ENCODE data around the gene ZNF516.
A peak's percentile ranks its signal among the peaks of the same experiment; 100 is the strongest.

ZNF516 gene

DNA sequence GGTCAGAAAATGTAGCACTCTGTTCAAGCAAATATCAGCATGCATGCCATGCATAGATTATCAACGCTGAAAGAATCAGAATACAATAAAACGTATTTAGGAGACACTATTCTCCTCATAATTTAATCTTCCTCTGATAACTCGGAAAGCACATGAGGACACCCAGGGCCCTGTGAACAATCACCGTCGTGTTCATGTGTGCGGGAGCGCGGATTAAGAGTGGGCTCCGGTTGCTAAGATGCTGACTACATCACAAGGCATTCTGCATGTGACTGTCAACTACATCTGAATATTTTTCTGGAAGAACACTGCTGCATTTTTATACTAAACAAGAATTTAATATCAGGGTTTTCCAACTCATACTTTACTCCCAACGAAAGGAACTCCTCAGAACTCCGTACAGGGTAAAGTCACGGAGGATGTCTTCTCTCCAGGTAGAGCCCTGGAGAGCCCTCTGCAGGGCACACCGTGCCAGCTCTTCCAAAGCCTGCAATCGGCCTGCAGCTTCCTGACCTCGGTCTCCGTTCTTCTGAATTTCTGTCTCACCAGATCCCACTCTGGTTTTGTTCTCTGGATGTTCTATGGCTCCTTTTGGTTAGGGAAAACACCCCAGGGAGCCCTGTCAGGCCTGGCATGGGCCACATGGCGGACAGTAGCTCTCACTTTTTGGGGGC lies 59.6 kb downstream of the ZNF516 start:
- no peak for DNase-seq

DNA sequence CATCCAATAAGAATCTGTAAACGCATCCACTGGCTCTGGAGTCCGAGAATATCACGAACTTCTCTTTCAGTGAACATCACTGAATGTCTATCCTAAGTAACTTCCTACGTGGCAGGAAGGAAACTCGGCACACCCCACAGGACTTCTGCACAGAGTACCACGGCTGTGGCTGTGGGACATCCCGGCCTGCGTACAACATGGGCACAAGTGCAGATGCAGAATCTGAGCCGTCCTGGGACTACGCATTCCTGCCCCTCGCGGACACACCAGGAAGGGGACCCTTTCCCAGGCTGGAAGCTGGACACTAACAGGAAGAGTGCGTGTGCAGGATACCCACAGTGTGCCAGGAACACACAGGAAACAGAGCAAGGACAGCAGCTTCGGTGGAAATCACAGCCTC lies 60.6 kb downstream of the ZNF516 start:
- no peak for DNase-seq

DNA sequence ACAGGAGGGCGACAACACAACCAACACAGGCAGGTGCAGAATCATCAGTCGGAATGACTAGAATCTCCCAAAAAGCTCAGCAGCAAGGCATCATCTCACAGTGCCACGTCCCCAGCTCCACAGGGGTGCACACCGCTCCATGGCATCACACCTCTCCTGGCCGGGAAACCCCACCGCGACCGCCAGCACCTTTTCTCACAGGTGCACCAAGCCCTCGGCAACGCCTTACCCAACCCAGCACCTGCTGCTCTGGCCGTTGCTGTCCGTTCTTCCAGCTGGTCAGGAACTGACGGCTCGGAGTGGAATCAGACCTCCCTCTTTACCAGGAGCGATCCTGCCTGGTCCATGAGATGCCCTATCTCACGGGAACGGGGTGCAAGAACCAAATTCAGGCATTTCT lies 61.3 kb downstream of the ZNF516 start:
- DNase-seq = no peak

DNA sequence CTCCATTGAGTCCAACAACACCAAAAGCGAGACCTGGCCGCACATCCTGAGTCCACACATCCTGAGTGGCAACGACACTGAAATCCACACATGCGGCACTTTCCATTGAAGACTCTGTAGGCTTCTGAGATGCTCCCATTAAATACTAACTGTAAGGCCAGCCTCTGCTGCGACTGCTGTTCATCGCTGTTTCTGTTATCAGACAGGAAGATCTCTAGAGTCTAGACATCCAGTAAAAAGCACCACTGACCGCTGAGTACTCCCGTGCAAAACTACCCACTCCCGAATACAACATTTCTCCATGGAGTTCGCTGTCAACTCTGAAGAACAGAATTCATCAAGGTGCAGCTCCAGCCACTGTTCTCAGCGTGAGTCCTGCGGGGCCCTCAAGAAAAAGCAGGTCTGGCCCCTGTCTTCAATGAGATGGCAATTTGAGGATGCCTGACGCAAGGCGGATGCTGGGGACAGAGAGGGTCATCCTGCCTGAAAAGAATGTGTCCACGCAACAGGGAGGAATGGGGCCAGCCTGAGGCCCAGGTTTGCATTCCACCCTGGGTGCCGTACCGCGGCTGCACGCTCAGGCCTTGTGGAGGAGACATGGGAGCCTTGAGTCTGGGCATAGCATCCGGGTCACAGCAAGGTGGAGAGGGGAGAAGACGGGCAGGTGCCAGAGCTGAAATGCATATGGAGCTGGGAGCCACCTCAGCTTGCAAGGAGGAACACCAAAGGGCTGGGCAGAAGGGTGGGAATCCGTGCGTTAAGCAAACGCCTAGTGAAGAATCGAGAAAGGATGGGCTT lies 61.9 kb downstream of the ZNF516 start:
- no peak for DNase-seq

DNA sequence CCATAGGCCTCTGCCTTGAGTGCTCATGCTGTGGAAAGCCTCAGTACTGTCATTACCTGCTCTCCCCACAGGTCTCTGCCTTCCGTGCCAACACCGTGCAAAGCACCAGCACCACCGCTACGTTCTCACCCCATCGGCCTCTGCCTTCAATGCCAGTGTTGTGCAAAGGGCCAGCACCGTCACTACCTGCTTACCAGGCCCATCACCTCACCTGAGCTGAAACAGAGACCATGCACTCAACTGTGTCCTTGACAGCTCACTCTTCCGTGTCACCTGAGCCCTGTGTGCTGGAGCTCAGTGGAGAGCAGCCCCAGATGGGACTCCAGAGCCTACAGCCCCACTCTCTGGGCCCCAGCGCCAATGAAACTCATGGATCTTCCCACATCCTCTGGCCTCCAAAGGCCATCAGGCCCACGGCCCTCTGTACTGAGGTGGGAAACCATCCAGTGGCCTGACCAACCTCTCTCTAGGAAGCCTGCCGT lies 62.7 kb downstream of the ZNF516 start:
- no peak for DNase-seq

DNA sequence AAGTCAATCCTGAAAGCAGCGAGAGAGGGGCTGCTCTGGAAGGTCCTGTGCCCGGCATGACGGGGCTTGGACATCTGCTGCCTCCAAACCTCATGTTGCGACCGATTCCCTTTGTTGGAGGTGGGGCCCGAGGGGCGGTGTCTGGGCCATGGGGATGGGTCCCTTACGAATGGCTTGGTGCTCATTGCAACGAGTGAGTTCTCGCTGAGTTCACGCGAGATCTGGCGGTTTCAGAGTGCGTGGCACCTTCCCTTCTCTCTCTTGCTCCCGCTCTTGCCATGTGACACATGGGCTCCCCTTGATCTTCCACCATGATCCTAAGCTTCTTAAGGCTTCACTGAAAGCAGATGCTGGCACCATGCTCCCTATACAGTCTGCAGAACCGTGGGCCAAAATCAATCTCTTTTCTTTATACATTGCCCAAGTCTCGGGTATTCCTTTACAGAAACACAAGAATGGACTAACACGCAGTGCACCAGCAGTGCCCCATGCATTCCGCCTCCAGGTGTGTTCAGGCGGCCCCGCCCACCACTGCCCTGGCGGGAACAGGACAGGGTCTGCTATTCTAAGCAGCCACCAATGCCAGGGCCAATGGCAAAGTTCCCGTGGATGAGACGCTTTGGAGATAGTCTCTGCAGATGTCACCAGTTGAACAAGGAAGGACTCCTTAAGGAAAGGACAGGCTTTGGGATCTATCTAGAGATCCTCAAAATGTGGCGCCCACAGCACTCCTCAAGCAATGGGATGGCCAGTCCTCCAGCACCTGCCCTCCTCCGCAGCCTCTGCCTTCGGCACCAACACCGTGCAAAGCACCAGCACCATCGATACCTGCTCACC lies 63.4 kb downstream of the ZNF516 start:
- DNase-seq = no peak

DNA sequence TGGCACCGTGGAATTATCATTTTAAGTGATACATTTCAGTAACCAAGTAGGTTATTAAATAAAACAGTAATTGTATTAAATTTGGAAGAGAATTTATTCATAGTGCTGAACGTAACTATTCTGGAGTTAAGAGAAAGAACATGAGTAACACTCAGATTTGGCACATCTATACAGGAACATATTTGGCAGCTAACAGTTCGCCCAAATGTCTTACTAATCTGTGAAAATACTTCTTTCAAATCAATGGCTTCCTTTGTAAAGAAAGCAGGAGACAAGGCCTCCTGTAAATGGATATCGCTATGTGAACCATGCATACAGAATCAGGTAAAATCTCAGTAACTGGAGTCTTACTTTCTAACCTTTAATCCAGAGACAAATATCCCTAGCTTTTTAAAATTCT lies 64.4 kb downstream of the ZNF516 start:
- no peak for DNase-seq

DNA sequence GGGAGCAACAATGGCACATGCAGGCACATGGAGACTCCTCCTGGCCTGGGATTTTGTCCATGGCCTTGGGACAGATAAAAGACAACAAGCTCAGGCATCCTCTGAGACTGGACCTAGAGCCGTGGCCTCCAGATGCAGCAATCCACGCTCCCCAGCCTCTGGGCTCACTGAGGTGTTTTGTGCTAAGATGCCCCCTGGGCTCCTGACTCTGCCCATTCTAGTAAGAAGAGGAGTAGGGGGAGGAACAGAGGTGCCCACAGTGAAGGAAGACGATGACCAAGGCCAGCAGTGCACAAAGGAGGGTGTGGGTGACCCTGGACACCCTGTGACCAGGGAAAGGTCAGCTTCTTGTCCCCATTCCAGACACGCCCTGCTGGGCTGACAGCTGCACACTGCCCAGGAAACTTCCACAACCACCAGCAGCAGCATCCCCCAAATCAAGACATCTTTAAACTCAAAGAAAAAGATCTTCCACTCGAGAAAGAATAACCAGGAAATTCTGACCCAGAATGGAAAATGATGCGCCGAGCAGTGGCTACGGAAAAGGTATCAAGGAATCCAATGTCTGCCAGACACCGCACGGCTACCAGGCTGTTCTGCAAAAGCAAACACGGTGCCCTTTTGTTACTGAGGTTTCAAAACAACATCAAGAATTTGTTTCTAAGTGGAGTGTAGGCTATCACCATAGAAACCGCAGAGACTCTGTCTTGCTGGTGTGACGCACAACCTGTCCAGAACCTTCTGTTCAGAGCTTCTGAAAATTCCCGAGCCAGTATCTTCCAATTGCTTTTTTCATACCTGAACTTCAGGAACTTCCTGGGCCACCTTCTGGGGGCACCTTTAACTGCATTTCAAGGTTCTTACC lies 65.5 kb downstream of the ZNF516 start:
- DNase-seq = no peak

DNA sequence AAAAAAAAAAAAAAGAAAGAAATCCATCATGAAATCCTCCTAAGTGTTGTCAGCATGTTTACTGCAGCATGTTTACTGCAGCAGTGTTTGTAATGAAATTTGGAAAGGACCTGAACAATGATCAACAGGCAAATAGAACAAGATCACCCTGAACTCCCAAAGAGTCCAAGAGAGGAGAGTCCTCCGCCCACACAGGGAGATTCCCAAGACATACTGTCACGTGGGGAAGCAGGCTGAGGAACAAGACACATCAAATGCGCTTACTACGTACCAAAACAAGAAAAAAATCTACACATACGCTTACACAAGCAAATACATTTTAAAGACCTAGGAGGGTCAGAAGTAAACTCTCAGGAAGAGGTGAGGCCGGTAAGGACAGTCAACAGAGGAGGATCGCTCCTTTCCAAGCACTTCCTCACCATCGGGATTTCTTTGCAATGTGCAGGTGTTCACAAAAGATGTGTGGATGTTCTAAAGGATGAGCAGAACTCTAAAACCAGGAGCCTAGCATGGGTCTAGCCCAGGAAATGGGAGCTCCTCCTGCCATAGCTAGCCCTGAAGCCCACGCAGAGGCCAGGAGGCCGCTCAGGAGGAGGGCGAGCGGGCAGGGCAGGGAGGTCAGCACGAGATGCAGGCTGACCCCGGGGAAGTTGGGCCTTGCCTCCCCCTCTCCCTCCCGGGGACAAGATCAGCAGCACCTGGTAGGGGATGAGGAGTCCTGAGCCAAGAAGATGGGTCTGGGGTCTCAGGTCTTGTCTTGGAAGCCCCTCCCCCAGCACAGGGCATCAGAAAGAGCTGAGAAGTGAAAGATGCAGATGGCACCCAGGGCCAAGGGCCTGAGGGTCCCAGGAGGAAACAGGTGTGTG lies 66.4 kb downstream of the ZNF516 start:
- DNase-seq = no peak

DNA sequence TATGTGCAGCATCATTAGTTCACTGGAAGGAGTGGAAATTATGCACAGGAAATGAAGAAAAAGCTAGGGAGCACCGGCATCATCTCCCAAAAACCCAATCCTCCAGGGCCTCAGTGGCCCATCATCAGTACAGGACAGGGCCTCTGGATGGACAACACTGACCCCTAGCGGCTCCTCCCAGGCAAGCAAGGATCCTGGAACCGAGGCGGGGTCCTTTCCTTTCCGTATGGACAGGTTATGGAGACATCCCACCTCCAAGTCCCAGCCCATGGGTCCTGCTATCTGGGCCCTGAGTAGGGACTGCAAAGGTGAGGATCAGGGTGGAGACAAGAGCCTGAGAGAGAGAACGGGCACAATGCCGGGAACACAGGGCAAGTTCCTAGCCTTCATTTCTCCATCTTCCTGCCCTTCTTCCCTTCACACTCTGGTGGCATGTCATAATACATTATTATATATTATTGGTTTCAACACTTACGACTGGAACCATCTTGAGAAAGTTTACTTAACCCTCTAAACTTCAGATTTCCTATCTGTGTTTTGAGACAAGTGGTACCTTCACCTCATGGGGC lies 68.2 kb downstream of the ZNF516 start:
- peak; percentile 57 for DNase-seq

DNA sequence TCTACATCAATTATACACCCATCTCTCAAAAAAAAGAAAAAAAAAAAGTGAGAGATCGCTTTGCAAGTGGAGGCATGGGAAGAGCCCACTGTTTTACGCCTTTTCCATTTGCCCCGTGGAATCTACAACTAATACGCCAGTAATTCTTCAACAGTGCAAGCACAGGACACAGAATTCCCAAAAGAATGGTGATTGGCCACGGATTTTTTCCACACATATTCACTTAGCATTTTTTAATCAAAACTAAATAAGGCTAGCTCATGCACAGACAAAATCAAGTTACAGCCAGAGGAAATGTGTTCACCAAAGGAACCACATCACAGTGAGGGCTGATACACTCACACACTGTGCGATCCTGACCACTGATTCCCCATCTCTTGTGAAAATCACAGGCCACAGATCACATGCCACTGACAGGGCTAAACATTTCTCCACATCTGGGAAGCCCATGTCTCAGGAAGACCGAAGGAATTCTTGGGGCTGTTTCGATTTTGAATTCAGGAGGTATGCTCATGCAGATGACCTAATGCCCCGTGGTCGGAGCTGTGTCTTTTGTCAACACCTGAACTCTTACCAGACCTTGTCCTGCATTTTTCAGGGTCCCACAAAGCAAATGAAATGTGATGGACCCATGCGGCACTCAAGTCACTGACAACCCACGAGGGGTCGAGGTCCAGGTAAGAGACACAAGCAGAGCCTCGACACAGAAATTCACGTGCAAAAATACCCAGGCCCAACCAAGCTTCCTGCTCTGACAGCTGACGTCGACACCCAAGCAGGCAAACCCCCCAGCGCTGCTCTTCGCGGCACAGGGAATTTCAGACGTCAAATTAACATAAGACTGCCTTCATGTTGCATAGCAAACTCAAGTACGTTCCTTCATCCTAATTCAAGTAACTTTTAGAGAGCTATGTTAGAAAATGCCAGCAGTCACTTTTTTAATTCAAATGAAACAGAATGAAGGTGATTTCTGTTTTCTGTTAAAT lies 69.6 kb downstream of the ZNF516 start:
- no peak for DNase-seq

DNA sequence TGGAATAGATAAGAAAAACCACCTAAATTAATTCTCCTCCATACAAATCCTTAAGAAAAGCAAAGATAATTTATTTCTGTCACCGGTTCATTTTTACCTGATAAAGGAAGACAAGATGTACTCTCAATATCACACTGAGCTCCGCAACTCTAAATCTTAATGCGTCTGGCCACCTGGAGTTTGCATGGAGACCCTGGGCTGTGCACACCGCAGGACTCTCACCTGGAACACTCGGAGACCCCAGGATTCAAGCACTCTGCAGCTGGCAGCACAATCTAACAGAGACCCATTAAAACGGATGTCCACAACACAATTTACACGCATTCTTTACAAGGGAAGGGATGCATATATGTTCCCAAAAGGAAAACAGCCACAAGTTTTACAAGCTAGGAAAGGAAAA lies 72.2 kb downstream of the ZNF516 start:
- DNase-seq = no peak

DNA sequence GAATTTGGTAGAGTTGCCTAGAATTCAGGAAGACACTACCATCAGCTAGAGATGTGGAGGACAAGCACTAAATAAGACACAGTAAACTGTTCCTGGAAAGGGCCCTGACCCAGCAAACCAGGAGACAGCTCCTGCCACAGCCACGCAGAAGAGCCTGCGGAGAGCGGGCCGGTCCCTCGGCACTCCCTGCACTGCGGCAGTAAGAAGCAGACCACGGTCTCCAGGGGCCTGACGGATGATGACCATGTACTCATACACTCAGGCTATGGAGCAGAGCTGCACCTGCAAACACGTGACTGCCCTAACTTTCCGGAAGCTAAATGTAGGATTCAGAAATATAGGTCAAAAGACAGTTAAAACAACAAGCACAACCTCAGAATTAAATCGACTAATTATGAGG lies 72.9 kb downstream of the ZNF516 start:
- DNase-seq = no peak

DNA sequence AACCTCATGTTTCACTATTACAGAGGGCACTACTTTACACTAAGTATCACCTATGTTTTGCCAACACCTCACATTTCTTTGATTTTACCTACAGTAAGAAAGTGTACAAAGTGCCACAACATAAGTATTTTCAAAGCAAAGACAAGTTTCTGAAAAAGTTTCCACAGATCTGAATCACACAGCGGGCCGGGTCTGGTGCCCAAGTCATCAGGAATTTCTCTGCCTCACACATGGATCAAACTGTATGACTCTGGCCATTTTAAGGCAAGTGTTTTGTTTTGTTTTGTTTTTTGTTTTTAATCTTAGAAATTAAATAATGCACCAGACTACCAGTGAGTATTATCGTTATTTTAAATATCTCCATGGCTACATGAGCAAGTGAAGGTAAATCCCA lies 73.4 kb downstream of the ZNF516 start:
- DNase-seq = no peak

DNA sequence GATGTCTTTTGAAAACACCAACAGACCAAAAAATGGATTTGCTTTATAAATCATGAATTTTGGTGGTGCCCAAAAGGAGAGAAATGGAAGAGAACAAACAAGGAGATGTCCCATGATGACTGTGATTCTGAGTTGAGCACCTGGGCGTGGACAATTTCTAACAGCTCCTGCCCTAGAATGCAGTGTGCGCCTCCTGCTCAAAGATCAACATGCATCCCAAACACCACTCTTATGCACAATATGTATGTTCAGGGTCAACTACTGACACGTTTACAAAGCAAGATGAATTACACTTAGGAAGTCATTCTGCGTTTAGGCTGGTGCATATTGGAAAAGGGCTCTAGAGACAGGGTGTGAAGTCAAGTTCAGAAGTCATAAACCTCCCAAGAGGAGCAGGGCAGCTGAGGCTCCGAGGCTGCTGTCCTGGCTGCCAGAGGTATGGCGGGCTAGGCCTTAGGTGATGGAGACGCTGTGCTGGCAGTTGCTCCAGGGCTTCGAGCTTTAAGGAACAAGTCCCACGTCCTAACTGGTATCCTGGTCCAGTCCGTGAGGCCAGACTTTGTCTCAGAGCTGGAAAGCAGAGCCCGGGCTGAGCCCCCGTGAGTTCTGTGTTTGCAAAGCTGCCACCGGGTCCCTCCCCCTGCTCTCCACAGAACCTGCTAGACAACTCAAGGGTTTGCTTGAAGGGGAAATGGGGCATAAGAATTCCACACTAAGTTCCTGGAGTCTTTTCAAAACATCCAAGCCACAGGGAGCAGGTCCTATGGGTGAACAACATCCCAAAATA lies 74.0 kb downstream of the ZNF516 start:
- no peak for DNase-seq

DNA sequence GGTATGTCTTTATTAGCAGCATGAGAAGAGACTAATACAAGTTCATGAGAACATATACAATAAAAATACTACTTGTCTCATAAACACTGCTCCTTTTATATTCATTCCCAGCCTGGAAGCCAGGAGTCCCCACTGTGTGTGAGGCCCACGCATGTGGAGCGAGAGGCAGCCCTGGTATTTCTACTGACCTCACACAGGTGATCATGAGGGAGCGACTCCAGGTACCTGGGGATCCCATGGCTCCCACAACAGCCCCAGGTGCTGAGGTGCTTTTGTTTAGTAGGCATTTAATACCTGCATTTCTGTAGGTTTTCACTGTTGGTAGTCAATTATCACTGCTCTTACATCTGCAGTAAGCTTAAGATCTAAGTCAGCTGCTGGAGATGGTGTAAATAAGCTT lies 75.2 kb downstream of the ZNF516 start:
- DNase-seq = no peak

DNA sequence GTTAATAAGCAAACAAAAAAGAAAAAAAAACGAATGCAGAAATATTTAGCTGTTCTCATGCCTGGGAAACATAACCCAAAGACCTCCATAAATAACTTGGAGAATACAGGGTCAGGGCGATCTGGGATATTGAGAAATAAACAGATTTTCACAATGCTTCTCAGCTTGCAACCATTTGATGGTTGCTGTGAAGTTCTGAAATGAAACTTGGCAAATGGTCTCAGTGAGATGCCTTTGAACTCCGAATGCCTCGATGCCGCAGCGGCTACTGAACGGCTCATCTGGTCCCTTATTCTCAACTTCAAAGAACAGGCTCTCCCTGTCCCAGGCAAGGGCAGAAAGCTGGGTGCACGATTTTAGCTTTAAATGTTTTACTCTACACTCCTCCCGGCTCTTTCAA lies 78.1 kb downstream of the ZNF516 start:
- no peak for DNase-seq

DNA sequence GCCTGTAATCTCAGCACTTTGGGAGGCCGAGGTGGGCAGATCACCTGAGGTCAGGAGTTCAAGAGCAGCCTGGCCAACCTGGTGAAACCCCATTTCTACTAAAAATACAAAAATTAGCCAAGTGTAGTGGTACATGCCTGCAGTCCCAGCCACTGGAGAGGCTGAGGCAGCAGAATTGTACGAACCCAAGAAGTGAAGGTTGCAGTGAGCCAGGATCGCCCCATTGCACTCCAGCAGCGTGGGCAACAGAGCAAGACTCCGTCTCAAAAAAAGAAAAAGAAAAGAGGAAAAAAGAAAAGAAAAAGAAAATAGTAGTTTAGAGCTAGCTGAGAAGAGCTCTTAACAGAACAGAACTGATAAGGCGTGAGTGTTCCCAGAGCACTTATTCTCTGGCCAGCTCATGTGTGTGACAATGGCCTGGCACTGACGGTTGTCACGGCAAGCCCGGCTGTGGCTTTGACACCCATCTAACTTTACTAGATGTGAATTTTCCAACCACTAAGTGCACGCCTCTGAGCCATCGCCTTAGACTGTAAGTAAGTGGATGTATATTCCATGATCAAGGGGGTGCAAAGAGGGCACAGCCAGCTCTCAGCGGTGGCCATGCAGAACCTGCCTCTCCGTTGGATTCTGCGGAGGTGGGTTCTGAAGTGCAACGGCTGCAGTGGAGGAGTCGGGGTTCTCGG lies 80.0 kb downstream of the ZNF516 start:
- peak; percentile 53 for DNase-seq

All from activated CD8-positive, alpha-beta memory T cell treated with anti-CD3 and anti-CD28 coated beads for 24 hours (primary cell).